HCT116 (cell line): ENCODE results near the gene ACER2. TPM values are rescaled to one million over a fixed set of nuclear protein-coding genes. Genes with fewer than 3 reads are reported as not detected.

Experiments used
- ATAC-seq: fragments of 200-7000 bp; cut with Tn5 transposase; 2 replicates; pipeline ENCODE4 v1.9.1; 2020; ENCODE audit warnings: mild to moderate bottlenecking, moderate library complexity
- BruUV-seq: library from RNA; stranded (reverse); fragments of 400-500 nt; replicated peaks from 2 replicates; lab custom pipeline; 2021; lab: Mats Ljungman, UMichigan
- CTCF ChIA-PET: fragments of 300-600 bp; sonication (Branson Sonifier 250); formaldehyde crosslinking; loops from one replicate; lab custom pipeline; 2021; ENCODE audit warnings: antibody characterized with exemption; lab: Charles Lee
- POLR2A ChIA-PET: fragments of 300-600, 350-600 bp; sonication (Branson Sonifier 250); formaldehyde crosslinking; loops from one replicate; lab custom pipeline; 2021; ENCODE audit warnings: antibody characterized with exemption; lab: Charles Lee
- RAD21 ChIA-PET, 2 experiments: fragments of 300-600 bp; sonication (Branson Sonifier 250); formaldehyde crosslinking; loops; one replicate each; lab custom pipeline; 2023; ENCODE audit warnings: low total read pairs in 2 of 2; ENCODE audit not compliant: uncharacterized antibody in 2 of 2, unreplicated experiment in 2 of 2, low non-redundant PET in 1 of 2; lab: Charles Lee
- DNase-seq: peaks from one replicate; pipeline ENCODE4 v3.0.0-alpha.2; 2010; ENCODE audit warnings: low read depth, low spot score
- H2AFZ ChIP-seq: fragments of 200-600 bp; shearing (Covaris generic), sonication (generic); 2 replicates; pipeline ENCODE4 v1.6.1; 2017; ENCODE audit warnings: low read depth, mixed run types, mixed read lengths, antibody characterized with exemption, low read length; ENCODE audit not compliant: poor library complexity, severe bottlenecking
- H3K27ac ChIP-seq: 2 replicates; pipeline ENCODE4 v1.5.1; 2012; ENCODE audit warnings: low read depth, low read length
- H3K27me3 ChIP-seq: fragments of 200-600 bp; sonication (generic); 2 replicates; pipeline ENCODE4 v1.6.1; 2016; ENCODE audit warnings: mixed run types, low read length, mixed read lengths; ENCODE audit not compliant: insufficient read depth
- H3K36me3 ChIP-seq, 2 experiments: fragments of 200-500 bp in 1 of 2; fragments of 200-600 bp in 1 of 2; sonication (Bioruptor generic) in 1 of 2; sonication (generic) in 1 of 2; 2 replicates each; pipeline versions ENCODE4 v1.5.1 to v1.6.1; 2014 to 2016; ENCODE audit warnings: low read length in 2 of 2, inconsistent platforms in 1 of 2, mixed read lengths in 1 of 2, mixed run types in 1 of 2; ENCODE audit not compliant: insufficient read depth in 2 of 2, control insufficient read depth in 1 of 2
- H3K4me1 ChIP-seq, 2 experiments: fragments of 200-600 bp in 1 of 2; sonication (generic) in 1 of 2; 2 replicates each; pipeline versions ENCODE4 v1.5.1 to v1.6.1; 2012 to 2017; ENCODE audit warnings: low read length in 2 of 2, inconsistent platforms in 1 of 2, mild to moderate bottlenecking in 1 of 2, mixed read lengths in 1 of 2, mixed run types in 1 of 2, moderate library complexity in 1 of 2; ENCODE audit not compliant: insufficient read depth in 2 of 2, control insufficient read depth in 1 of 2
- H3K4me2 ChIP-seq: fragments of 200-600 bp; sonication (generic); 2 replicates; pipeline ENCODE4 v1.6.1; 2017; ENCODE audit warnings: mixed run types, low read length, mixed read lengths
- H3K4me3 ChIP-seq, 2 experiments: fragments of 200-600 bp in 1 of 2; sonication (generic) in 1 of 2; replicated peaks in 1 of 2; 2 replicates each; pipeline ENCODE4 v1.5.1; 2011 to 2016; ENCODE audit warnings: low read length in 2 of 2, control low read depth in 1 of 2, low read depth in 1 of 2, mild to moderate bottlenecking in 1 of 2, mixed read lengths in 1 of 2, mixed run types in 1 of 2
- H3K79me2 ChIP-seq: fragments of 200-600 bp; sonication (generic); 2 replicates; pipeline ENCODE4 v1.6.1; 2017; ENCODE audit warnings: mild to moderate bottlenecking, mixed run types, low read length, moderate library complexity, mixed read lengths; ENCODE audit not compliant: insufficient read depth
- H3K9ac ChIP-seq: fragments of 200-600 bp; sonication (generic); 2 replicates; pipeline ENCODE4 v1.6.1; 2016; ENCODE audit warnings: low read length, mixed read lengths
- H3K9me2 ChIP-seq: fragments of 200-600 bp; sonication (generic), shearing (Covaris generic); 2 replicates; pipeline ENCODE4 v1.6.1; 2017; ENCODE audit warnings: mixed run types, mild to moderate bottlenecking, moderate library complexity; ENCODE audit not compliant: insufficient read depth
- H3K9me3 ChIP-seq, 2 experiments: fragments of 200-500 bp in 1 of 2; fragments of 200-600 bp in 1 of 2; sonication (Bioruptor generic) in 1 of 2; sonication (generic) in 1 of 2; 2 replicates each; pipeline ENCODE4 v1.6.1; 2014 to 2017; ENCODE audit warnings: low read length in 2 of 2, mixed read lengths in 2 of 2, inconsistent platforms in 1 of 2, low read depth in 1 of 2, mild to moderate bottlenecking in 1 of 2, mixed run types in 1 of 2, moderate library complexity in 1 of 2; ENCODE audit not compliant: control insufficient read depth in 1 of 2, insufficient read depth in 1 of 2
- H4K20me1 ChIP-seq: fragments of 200-600 bp; sonication (generic), shearing (Covaris generic); 2 replicates; pipeline ENCODE4 v1.6.1; 2017; ENCODE audit warnings: mixed run types, mild to moderate bottlenecking, moderate library complexity; ENCODE audit not compliant: insufficient read depth
- CBX3 ChIP-seq: IDR thresholded peaks from 2 replicates; pipeline ENCODE4 v1.6.1; 2012; ENCODE audit warnings: low read depth
- EGR1 ChIP-seq: IDR thresholded peaks from 2 replicates; pipeline ENCODE4 v1.6.1; 2012; ENCODE audit warnings: low read depth
- EZH2 ChIP-seq: fragments of 200-600 bp; sonication (generic); IDR thresholded peaks from 2 replicates; pipeline ENCODE4 v1.6.1; 2017; ENCODE audit warnings: antibody characterized with exemption, mixed run types
- JUND ChIP-seq: IDR thresholded peaks from 2 replicates; pipeline ENCODE4 v1.6.1; 2012
- POLR2AphosphoS5 ChIP-seq: IDR thresholded peaks from 2 replicates; pipeline ENCODE4 v1.6.1; 2011; ENCODE audit warnings: mild to moderate bottlenecking, low read depth, low read length, moderate library complexity
- RAD21 ChIP-seq: IDR thresholded peaks from 2 replicates; pipeline ENCODE4 v1.6.1; 2012; ENCODE audit warnings: low read depth, mild to moderate bottlenecking
- SIN3A ChIP-seq: IDR thresholded peaks from 2 replicates; pipeline ENCODE4 v1.6.1; 2012; ENCODE audit warnings: low read depth
- SRF ChIP-seq: IDR thresholded peaks from 2 replicates; pipeline ENCODE4 v1.6.1; 2012; ENCODE audit warnings: low read depth
- TCF7L2 ChIP-seq: IDR thresholded peaks from 2 replicates; pipeline ENCODE4 v1.7.0; 2011; ENCODE audit warnings: borderline replicate concordance, inconsistent platforms; ENCODE audit not compliant: insufficient read depth, insufficient read length; ENCODE audit errors: extremely low read depth
- YY1 ChIP-seq: IDR thresholded peaks from 2 replicates; pipeline ENCODE4 v1.6.1; 2011; ENCODE audit warnings: low read length, low read depth, moderate library complexity, mild to moderate bottlenecking; ENCODE audit not compliant: insufficient replicate concordance; ENCODE audit errors: extremely low read depth
- ZBTB33 ChIP-seq: IDR thresholded peaks from 2 replicates; pipeline ENCODE4 v1.6.1; 2011; ENCODE audit warnings: mild to moderate bottlenecking, low read length, moderate library complexity; ENCODE audit not compliant: insufficient replicate concordance; ENCODE audit errors: extremely low read depth
- ZFX ChIP-seq: fragments of 450-650 bp; IDR thresholded peaks from 2 replicates; pipeline ENCODE4 v1.6.1; 2017
- ZNF274 ChIP-seq: fragments of 200-500 bp; sonication (Bioruptor generic); IDR thresholded peaks from 2 replicates; pipeline ENCODE4 v1.6.1; 2014; ENCODE audit warnings: mild to moderate bottlenecking, low read depth, low read length, inconsistent platforms
- intact Hi-C: fragments of 100-400 bp; cut with micrococcal nuclease; formaldehyde crosslinking; loops from 2 replicates; pipeline ENCODE4 v1.10.0; 2022
- total RNA-seq: library from RNA; stranded (reverse); gene quantifications from one replicate; pipeline ENCODE4 v1.2.1, GENCODE V29; 2021; ENCODE audit not compliant: unreplicated experiment
- TF ChIP-seq, protein P1 (sequence below): IDR thresholded peaks from 2 replicates; pipeline ENCODE4 v1.6.1; 2012
- TF ChIP-seq, protein P2 (sequence below): IDR thresholded peaks from 2 replicates; pipeline ENCODE4 v1.6.1; 2012; ENCODE audit warnings: low read depth
- TF ChIP-seq, protein P3 (sequence below): IDR thresholded peaks from 2 replicates; pipeline ENCODE4 v1.6.1; 2012

ACER2 gene
- total RNA-seq, 1 experiment from 2014 or later: 4.3 TPM

- Histone ChIP-seq H3K9me2 (no peaks in the 10 kb centered on the region), H3K36me3 (no peaks in the 10 kb centered on the region), H2AFZ (no peak overlapping the region), H3K79me2 (no peaks in the 10 kb centered on the region), H3K27me3 (no peaks in the 10 kb centered on the region), H4K20me1 (no peaks in the 10 kb centered on the region)
- intact Hi-C loops: no loop called here
- ChIA-PET POLR2A (no interaction called here), CTCF (no interaction called here)
- DNase-seq: no peak
- TF ChIP-seq YY1 (no peak), CBX3 (no peak), SRF (no peak)
- TF ChIP-seq, protein P1, sequence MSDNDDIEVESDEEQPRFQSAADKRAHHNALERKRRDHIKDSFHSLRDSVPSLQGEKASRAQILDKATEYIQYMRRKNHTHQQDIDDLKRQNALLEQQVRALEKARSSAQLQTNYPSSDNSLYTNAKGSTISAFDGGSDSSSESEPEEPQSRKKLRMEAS: no peak
- TF ChIP-seq, protein P2, sequence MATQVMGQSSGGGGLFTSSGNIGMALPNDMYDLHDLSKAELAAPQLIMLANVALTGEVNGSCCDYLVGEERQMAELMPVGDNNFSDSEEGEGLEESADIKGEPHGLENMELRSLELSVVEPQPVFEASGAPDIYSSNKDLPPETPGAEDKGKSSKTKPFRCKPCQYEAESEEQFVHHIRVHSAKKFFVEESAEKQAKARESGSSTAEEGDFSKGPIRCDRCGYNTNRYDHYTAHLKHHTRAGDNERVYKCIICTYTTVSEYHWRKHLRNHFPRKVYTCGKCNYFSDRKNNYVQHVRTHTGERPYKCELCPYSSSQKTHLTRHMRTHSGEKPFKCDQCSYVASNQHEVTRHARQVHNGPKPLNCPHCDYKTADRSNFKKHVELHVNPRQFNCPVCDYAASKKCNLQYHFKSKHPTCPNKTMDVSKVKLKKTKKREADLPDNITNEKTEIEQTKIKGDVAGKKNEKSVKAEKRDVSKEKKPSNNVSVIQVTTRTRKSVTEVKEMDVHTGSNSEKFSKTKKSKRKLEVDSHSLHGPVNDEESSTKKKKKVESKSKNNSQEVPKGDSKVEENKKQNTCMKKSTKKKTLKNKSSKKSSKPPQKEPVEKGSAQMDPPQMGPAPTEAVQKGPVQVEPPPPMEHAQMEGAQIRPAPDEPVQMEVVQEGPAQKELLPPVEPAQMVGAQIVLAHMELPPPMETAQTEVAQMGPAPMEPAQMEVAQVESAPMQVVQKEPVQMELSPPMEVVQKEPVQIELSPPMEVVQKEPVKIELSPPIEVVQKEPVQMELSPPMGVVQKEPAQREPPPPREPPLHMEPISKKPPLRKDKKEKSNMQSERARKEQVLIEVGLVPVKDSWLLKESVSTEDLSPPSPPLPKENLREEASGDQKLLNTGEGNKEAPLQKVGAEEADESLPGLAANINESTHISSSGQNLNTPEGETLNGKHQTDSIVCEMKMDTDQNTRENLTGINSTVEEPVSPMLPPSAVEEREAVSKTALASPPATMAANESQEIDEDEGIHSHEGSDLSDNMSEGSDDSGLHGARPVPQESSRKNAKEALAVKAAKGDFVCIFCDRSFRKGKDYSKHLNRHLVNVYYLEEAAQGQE: no peak
- TF ChIP-seq, all 23 proteins: peak for 0
- no TSS peak for BruUV-seq
- no peak overlapping the region for H3K9ac ChIP-seq
- no peaks in the 10 kb centered on the region for H3K9me3 ChIP-seq
- H3K4me2 ChIP-seq: no peak overlapping the region
- no peak for ATAC-seq
- RAD21 ChIA-PET: no interaction called here
- no peaks in the 10 kb centered on the region for H3K4me1 ChIP-seq
- no peak overlapping the region for H3K27ac ChIP-seq
- no peak overlapping the region for H3K4me3 ChIP-seq
These were observed 36.6 kb downstream of the ACER2 start for GRCh38 chr9:19445452-19445851.

DNA sequence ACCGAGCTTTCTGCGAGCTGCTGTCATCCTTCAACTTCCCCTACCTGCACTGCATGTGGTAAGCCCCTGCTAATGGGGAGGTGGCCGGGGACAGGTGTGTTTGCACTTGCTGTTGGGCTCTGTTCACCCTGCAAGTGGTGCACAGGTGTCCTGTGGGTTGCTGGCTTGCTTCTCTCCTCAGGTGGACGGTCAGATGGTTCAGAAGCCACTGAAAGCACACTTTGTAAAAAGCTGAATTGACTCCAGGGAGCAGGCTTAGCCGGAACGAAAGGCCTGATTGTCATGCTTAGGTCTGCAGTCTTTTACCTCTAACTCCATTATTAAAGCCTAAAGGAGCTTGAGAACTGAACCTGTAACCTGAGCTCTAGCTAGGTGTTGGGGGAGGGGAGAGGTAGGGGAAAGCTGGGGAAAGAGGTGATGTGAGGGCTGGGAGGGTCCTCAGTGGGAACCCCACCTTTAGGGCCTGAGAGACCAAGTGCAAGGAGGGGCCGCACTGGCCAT, 37.6 kb downstream of the ACER2 start:
- Histone ChIP-seq H3K27ac (no peak overlapping the region), H4K20me1 (no peaks in the 10 kb centered on the region), H3K9ac (no peak overlapping the region), H3K4me1 (no peaks in the 10 kb centered on the region), H3K4me2 (no peak overlapping the region), H2AFZ (no peak overlapping the region), H3K9me3 (no peaks in the 10 kb centered on the region), H3K27me3 (no peaks in the 10 kb centered on the region), H3K79me2 (no peaks in the 10 kb centered on the region), H3K9me2 (no peaks in the 10 kb centered on the region), H3K36me3 (no peaks in the 10 kb centered on the region), H3K4me3 (no peak overlapping the region)
- ATAC-seq (no peak), DNase-seq (no peak)
- RAD21 ChIA-PET: no interaction called here
- POLR2A ChIA-PET: no interaction called here
- CTCF ChIA-PET: no interaction called here
- intact Hi-C loops: no loop called here
- no TSS peak for BruUV-seq
- TF ChIP-seq POLR2AphosphoS5 (no peak), YY1 (no peak), ZFX (no peak), TCF7L2 (no peak), SRF (no peak), ZNF274 (no peak), ZBTB33 (no peak), EGR1 (no peak), JUND (no peak), EZH2 (no peak), SIN3A (no peak), CBX3 (no peak), RAD21 (no peak)
- TF ChIP-seq, protein P3, sequence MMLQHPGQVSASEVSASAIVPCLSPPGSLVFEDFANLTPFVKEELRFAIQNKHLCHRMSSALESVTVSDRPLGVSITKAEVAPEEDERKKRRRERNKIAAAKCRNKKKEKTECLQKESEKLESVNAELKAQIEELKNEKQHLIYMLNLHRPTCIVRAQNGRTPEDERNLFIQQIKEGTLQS: no peak
